DMS 273 treated with DMSO at 0.1 percent for 48 hours (cell line): Measurements from ENCODE around the gene HSPA12B.
A peak's percentile ranks its signal among the peaks of the same experiment; 100 is the strongest.

Source experiments
- DNase-seq: peaks from one replicate; lab custom pipeline; 2025; lab: John Stamatoyannopoulos, UW

HSPA12B gene

DNA sequence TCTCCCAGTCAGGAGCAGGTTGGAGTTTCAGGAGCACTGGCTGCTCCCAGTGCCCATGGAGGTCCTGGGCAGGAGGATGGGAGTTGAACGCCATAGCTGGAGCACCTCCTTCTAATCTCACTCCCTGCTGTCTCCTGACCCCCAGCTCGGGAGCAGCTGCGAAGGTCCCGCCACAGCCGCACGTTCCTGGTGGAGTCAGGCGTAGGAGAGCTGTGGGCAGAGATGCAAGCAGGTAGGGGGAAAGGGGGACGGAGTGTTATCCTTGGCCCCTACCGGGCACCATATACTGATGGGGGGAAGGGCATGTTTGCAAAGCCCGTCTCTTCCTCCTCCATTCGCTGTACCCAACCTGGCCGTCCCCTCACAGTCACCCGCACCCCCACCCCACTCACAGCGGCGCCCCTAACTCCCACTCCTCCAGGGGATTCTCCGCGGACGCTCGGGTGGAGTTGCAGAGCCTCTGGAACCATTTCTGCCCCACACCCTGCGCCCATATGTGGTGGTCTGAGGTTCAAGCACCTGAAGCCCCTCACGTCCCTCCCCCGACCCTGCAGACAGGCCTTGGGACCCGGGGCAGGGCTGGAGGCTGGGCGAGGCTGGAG is 16.7 kb downstream of the HSPA12B start:
- DNase-seq: no peak

DNA sequence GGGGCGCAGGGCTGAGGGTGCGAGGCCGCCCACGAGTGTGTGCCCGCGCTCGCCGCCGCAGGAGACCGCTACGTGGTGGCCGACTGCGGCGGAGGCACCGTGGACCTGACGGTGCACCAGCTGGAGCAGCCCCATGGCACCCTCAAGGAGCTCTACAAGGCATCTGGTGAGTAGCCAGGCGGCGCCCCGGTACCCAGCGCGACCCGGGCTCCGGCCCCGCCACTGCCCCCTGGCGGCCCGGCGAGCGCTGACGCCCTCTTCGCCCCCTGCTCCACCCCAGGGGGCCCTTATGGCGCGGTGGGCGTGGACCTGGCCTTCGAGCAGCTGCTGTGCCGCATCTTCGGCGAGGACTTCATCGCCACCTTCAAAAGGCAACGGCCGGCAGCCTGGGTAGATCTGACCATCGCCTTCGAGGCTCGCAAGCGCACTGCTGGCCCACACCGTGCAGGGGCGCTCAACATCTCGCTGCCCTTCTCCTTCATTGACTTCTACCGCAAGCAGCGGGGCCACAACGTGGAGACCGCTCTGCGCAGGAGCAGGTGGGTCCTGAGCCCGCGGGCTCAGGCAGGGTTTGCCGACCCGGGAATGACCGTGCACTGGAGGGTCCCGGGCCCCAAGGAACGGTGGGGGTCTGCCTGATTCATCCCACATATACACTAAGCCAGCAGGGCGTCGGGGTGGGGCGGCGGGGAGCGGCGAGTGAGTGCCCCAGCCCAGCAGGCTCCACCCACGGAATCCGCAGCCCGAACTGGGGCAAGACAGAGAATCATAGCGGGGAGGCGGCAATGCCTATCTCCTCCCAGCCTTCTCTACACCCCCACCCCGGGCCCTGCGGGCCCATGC is 17.4 kb downstream of the HSPA12B start:
- peak; percentile 33 for DNase-seq

DNA sequence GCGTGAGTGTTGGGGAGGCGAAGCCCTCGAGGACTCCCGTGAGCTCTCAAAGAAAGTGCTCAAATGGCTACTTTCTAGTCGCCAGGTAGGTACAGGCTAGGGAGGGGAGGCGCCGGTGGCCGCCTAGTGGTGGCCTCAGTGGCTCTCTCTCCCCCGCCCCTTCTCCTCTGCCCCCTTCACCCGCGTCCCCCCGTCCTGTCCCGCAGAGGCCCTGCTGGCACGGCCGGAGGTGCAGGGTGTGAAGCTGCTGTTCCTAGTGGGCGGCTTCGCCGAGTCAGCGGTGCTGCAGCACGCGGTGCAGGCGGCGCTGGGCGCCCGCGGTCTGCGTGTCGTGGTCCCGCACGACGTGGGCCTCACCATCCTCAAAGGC is 18.8 kb downstream of the HSPA12B start:
- no peak for DNase-seq

DNA sequence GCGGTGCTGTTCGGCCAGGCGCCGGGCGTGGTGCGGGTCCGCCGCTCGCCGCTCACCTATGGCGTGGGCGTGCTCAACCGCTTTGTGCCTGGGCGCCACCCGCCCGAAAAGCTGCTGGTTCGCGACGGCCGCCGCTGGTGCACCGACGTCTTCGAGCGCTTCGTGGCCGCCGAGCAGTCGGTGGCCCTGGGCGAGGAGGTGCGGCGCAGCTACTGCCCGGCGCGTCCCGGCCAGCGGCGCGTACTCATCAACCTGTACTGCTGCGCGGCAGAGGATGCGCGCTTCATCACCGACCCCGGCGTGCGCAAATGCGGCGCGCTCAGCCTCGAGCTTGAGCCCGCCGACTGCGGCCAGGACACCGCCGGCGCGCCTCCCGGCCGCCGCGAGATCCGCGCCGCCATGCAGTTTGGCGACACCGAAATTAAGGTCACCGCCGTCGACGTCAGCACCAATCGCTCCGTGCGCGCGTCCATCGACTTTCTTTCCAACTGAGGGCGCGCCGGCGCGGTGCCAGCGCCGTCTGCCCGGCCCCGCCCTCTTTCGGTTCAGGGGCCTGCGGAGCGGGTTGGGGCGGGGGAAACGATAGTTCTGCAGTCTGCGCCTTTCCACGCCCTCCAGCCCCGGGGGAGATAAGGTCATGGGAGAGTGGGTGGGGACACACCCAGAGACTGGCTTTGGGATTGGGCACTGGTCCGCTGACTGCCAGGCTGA is 19.3 kb downstream of the HSPA12B start:
- DNase-seq: peak; percentile 28

DNA sequence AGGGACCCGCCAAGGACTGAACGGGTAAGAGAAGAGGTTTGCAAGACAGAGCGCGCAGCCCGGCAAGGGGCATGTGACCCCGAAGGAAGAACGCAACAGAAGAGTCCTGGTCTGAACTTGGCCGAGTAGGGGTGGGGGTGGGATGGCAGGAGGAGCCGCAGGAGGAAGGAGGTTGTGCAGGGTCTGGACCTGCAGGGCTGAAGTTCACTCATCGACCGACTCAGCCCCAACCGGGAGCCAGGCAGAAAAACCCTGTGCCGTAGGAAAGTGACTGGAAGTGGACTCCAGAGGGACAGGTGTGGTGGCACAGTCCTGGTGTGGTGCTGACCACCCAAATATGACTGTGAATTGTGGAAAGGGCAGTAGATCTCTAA is 19.9 kb downstream of the HSPA12B start:
- DNase-seq: no peak

DNA sequence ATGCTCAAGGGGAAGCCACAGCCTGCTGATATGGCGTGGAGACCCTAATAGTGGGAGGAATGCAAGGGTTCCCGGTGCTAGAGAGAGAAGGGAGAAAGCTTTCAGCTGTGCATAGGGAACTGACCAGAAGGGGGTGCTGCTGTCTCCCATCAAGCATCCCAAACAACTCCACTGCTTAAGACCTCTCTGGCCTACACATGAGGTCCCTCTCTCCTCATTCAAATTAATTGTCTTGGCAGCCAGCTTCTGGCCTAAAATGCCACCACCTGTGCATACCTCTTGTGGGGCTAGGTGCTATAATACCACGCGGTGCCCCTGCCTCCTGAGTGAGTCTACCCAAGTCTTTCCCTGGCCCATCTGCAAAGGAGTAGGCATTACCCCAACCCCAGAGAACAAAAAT is 20.6 kb downstream of the HSPA12B start:
- peak; percentile 23 for DNase-seq

DNA sequence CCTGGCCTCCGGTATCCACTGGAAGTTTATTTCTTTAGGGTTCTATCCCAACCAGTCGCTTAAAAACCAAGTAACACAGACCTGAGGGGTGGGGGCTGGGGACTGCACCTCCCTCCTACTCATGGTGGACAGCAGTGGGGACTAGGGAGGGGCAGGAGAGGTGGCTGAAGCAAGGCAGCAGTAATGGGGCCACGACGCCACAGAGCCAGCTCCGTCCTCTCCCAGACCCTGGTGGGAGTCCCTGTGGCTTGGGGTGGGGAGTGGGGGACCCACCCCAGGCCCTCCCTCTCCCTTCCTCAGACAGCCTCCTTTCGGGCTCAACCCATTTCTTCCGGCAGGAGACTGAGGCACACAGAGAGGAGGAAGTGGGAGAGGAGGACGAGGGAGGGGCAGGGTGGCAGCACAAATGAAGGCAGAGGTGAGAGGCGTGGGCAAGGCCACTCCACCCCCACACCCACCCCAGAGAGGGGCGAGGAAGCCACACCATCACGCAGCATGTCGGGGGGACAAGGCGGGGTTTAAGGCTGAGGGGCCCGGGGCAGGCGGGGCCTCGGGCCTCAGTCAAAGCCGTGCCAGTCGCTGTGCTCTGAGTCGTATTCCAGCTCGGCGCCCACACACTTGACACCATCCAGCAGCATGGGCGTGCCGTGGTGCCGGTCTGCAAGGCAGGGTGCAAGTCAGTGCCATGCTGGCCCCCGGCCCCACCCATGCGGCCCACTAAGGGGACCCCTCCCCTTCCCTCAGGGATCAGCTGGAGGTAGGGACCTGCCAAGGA is 21.2 kb downstream of the HSPA12B start:
- no peak for DNase-seq

DNA sequence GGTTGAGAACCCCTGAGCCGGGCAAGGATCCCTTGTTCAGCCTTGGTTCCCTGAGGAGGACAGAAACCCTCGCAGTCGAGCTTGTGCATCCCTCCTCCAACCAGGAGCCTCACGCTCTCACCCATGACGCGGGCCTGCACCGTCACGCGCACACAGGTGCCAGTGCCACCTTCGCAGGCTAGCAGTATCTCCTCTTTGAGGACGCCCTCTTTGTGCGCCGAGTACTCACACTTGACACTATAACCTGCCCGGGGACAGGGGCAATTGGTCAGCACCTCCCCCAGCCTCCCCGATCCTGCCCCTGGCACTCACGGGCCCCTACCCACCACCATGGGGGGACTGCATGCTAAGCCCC is 21.8 kb downstream of the HSPA12B start:
- DNase-seq: no peak

DNA sequence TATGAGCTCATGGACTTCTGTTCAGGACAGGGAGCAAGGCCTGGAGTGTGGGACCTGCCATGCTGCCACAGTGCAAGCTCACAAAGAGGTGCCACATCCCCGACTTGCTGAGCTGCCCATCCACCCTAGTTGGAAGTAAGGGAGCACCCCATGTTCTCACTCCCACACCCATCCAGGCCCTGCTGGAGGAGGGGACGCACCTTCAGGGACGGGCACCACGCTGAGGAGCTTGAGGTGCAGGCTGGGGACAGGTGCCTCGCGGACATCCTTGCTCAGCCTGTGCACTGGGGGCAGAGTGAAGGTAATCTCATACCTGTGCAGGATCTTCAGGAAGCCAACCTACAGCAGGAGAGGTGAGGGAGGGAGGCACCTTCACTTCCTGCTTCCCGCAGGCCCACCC is 22.8 kb downstream of the HSPA12B start:
- DNase-seq: no peak

DNA sequence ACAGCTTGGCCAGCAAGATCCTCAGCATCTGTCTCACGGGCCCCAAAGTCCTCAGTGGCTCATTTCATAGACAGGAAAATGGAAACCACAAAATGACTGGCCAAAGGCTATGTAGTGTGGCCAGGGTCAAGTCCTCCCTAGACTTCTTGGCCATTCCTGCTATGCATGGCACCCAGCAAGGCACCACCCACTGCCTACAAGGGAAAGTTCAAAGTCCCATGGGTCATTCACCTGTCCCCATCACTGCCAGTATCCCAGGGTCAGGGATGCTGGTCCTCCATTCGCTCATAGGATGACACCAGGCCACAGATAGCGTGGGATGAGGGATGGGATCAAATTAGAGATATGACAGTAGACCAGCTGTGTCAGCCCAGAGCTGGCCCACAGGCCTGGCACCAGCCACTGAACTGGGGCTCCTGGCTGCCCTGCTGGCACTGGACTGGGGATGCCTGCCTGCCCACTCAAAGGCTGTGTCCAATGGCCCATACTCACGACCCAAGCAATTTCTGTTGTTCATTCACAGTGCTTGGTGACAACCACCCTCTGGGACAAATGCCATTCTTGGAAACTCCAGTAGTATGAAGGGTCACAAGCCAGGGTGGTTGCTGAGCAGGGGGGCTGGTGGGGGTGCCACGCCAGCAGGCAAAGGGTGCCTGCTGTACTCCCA is 23.5 kb downstream of the HSPA12B start:
- DNase-seq: no peak

DNA sequence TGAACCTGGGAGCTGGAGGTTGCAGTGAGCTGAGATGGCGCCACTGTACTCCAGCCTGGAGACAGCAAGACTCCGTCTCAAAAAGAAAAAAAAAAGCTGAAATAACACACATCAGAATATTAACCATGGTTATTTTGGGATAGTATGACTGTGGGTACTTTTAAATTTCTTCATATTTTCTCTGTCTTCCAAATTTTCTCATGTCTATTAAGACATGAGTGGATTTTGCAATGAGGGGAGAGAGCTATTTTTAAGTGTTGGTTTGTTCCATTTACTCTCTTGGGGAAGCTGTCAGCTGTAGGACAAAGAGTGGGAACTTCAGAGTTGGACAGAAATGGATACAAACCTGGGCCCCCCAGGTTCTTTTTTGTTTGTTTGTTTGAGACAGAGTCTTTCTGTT is 24.8 kb downstream of the HSPA12B start:
- DNase-seq: no peak

DNA sequence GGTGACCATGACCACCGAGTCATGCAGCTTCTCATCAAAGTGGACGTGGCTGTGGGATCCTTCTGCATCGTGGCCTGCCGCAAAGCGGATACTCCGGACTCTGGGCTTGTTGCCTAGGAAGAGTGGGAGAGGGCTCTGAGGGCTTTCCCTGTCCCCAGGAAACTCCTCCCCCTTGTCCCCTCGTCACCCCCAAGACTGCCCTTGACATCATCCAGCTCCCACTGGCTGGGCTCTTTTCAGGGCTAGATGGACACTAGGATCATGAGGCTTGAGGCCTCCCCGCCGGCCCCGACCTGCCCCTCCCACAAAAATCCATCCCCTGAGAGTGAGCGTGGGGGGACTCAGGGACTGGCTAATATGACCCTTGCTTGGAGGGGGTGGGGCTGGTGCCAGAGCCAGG is 26.1 kb downstream of the HSPA12B start:
- no peak for DNase-seq

DNA sequence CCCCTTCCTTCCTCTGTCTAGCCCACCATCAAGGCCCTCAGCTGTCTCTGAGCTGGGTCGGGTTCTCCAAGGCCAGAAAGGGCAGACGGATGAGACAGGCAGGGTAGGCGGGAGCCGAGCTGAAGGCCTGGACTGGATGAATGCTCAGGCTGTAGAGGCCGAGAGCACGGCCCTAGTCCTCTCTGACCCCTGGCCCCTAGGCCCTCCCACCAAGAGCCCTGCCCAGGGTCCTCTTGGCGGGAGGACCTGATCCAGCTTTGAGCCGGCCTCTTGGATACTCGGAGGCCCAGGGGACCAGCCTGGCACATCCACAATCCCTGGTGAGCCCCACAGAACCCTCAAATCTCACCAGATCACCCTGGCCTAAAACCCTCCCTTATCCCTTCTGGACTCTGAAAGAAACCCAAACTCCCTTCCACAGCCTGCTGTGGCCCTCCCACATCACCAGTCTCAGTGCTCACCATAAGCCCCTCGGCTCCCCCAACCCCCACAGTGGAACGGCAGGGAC is 26.9 kb downstream of the HSPA12B start:
- no peak for DNase-seq

DNA sequence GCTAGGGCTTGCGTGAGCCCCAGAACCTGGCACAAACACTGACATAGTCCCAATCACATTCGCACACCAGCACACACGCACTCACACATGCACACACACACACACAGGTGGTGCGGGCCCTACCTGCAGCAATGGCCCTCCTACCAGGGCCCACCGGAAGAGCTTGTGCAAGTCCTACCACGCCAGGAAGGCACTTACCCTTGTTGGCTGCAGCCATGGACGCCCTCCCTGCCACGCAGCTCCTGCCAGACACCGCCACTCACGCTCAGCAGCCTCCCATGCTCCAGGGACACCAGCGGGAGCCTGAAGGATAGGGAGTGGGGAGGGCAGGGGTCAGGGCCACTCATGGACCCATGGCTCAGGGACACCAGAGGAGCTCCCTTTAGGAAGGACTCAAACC is 27.4 kb downstream of the HSPA12B start:
- DNase-seq: no peak

DNA sequence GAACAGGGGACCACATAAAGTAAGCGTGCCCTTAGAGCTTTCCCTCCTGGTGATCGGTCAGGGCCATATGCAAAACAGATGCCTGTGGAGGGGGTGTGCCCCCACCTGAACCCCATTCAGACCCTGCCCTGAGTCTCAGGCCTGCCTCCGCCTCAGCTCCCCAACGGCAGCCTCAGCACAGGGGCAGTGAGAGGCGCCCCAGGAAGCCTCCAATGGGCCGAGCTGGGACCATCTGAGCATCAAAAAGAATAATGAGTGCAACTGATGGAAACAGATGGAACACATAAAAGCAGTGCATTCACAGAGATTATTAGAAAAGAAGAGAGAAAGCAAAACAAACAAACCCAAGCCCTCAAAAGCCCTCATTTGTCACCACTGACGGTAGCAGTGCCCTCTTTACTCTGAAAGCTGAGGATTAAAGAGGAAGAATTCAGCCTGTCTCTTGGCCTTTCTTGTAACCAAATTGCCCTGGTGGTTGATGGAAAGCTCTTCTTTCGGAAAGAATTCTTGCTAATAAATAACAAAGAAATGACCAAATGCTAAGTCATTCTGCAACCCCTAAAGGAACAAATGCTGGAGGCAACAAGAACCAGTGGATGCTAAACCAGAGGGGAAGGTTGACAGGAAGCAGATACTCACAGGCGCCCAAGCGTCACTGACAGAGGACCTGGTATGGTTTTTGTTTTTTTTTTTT is 28.3 kb downstream of the HSPA12B start:
- no peak for DNase-seq

DNA sequence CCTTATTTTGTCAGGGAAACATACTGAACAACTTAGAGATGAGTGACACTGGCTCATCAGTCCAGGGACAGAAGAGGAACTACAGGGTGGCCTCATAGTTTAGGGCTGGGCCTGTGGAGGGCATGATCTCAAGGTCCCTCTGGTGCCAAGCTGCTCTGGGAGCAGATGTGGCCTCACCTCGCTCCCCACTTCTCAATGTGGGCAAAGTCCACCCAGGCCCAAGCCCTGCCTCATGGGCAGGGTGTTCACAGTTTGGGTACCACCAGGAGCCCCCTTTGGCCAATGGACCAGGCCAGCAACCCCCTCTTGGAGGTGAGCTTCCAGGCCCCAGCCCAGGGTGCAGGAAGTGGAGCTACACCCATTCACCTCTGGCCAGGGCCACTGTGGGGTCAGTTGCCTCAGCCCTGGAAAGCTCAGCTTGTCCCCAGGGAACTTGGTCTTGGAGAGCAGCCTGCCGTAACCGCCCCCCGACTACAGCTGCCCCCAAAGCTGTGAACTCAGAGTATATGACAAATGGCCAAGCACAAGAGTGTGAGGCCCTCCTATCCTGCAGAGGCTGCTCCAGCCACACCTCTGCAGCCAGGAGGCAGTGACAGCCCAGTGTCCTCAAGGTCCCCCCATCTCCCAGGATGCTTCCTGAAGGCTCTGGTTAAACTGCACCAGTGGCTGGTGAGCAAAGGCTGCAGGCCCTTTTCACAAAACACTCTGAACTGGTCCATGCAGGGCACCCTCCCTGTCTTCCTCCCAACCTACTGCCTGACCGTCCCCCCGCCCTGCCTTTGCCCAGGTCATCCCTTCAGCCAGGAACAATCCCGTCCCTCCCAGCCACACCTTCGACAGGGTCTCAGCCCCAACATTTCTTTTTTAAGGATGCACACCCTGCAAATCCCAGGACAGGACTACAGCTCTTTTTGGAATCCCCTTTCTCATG is 31.5 kb downstream of the HSPA12B start:
- no peak for DNase-seq

DNA sequence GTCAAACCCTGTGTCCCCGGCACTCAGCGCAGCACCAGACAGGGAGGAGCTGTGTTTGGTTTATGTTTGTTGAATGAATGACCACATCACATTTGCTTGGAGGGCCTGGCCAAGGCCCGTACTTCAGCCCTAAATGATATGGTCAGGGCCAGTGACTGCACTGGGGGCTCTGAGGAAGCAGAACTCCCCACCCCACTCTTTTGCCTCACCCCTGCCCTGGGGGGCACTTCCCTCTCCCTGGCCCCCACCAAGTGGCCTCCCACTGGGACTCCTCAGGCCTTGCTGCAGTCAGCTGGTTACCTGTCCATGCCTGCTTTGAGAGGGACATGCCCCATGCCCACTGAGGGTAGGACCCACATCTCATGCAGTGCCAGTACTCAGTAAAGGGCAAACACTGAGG is 32.2 kb downstream of the HSPA12B start:
- no peak for DNase-seq

DNA sequence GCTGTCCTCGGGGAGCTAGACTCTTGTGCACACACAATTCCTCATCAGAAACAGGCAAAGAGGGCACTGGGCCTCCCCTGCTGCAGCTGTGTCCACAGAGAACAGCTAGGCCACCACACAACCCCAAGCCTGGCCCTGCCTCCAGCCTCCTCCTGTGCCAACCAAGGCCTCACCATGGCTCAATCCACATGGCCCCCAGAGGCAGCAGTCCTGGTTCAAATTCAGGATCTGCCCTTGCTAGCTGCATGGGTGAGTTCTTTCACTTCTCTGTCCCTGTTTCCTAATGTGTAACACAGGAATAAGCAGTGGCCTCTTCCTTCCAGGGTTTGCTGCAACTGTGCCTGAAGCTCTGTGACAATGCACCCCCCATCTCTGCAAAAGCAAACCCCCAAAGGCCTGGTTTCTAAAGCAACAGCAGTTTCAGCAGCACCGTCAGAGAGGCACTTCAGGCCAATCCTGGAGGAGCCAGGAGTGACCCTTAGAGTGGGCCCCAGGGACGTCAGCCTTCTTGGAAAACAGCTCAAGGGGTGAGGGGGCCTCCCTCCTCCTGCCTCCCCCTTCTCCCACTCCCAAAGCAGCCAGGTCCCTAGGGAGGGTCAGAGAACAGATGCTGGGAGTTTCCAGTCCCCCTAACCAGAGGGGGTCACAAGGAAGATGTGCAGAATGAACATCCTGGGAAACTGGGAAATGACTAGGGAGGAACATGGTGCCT is 32.8 kb downstream of the HSPA12B start:
- no peak for DNase-seq

DNA sequence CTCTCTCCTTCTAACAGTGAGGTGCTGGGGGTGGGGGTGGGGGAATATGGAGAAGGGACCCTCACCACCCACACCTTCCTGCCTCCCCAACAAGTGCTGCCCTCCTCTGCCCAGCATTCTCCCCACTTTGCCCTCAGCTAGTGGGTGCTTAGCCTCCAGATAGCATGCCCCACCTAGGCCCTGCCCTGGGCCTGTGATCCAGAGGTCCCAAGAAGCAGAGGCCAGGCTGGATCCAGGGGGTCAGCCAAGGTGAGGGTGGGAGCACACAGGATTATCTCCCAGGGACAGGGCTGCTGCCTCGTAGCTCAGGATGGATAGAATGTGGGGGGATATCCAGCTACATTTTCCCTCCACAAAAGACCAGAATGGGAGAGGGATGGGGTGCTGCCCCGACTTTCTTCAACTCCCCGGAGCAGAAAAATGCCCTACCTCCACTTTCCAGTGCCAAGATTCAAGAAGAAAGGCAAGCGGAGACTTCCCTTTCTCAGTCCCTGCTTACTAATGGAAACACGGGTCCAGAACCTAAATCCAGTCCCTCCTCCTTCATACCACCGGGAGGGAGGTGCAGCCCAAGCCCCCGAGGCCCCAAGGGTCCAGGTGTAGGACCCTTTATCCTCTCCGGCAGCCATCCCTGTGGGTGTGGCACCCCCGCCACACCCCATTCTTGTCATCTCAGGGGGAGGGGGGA is 34.1 kb downstream of the HSPA12B start:
- no peak for DNase-seq
